Stomach (tissue), 9 donors: ENCODE measurements around the gene COG3. TPM values are rescaled to one million over a fixed set of nuclear protein-coding genes. Genes with fewer than 3 reads are reported as not detected.

Experiments used
- DNase-seq, 2 donors: peaks; one replicate each; pipeline versions ENCODE4 v3.0.0 to v3.0.0-alpha.2; 2013 to 2019
- H3K27ac ChIP-seq, 5 donors: fragments of 200-600 bp in 4 of 5; sonication (generic) in 4 of 5; one replicate each; pipeline ENCODE4 v1.5.1; 2013 to 2019; ENCODE audit warnings: mild to moderate bottlenecking in 1 of 5, moderate library complexity in 1 of 5
- H3K27me3 ChIP-seq, 3 donors: fragments of 200-600 bp; sonication (generic); one replicate each; pipeline ENCODE4 v1.5.1; 2017 to 2019; ENCODE audit warnings: mixed run types in 1 of 3
- H3K36me3 ChIP-seq, 4 donors: fragments of 200-600 bp; sonication (generic); 1 replicate in 3 of 4; 2 replicates in 1 of 4; pipeline ENCODE4 v1.5.1; 2016 to 2019
- H3K4me1 ChIP-seq, 4 donors: fragments of 200-600 bp; sonication (generic); one replicate each; pipeline ENCODE4 v1.5.1; 2016 to 2019
- H3K4me3 ChIP-seq, 4 donors: fragments of 200-600 bp; sonication (generic) in 3 of 4; one replicate each; pipeline ENCODE4 v1.5.1; 2016 to 2019; ENCODE audit warnings: mild to moderate bottlenecking in 1 of 4
- H3K9me3 ChIP-seq, 4 donors: fragments of 200-600 bp; sonication (generic); one replicate each; pipeline ENCODE4 v1.5.1; 2016 to 2019
- CTCF ChIP-seq, 7 experiments: fragments of 450-650 bp in 4 of 7; fragments of 200-600 bp in 3 of 7; sonication (generic) in 3 of 7; IDR thresholded peaks; one replicate each; pipeline ENCODE4 v1.5.1; 2016 to 2019; ENCODE audit warnings: antibody characterized with exemption in 7 of 7, control low read depth in 2 of 7, mild to moderate bottlenecking in 1 of 7
- EP300 ChIP-seq: sonication (generic); formaldehyde crosslinking; IDR thresholded peaks from one replicate; pipeline ENCODE4 v1.6.1; 2017; ENCODE audit warnings: antibody characterized with exemption
- POLR2A ChIP-seq, 4 donors: fragments of 450-650 bp; IDR thresholded peaks; one replicate each; pipeline ENCODE4 v1.6.1; 2016; ENCODE audit warnings: antibody characterized with exemption in 4 of 4, control low read depth in 2 of 4, mild to moderate bottlenecking in 1 of 4, moderate library complexity in 1 of 4
- POLR2AphosphoS5 ChIP-seq, 3 donors: sonication (generic); formaldehyde crosslinking; IDR thresholded peaks; one replicate each; pipeline ENCODE4 v1.6.1; 2016; ENCODE audit warnings: antibody characterized with exemption in 3 of 3
- WGBS, 5 donors: extraction: QIAGEN DNeasy Blood & Tissue Kit in 3 of 5; methylation state at CpG; one replicate each; pipeline versions ENCODE4 v1.1.5 to v1.1.7; 2013 to 2018; 5-methylcytosine and 5-hydroxymethylcytosine counted together
- intact Hi-C: fragments of 100-400 bp; cut with DNase I; formaldehyde crosslinking; loops from one replicate; pipeline ENCODE4 v1.15.1; 2023; ENCODE audit warnings: low total_unique reads
- polyA plus RNA-seq, 3 donors: library from polyadenylated mRNA; stranded (reverse); fragments of 200-250 nt; gene quantifications; one replicate each; pipeline ENCODE4 v1.2.3, GENCODE V29; 2013
- total RNA-seq, 5 donors: library from RNA; depleted of rRNA; stranded (reverse); fragments of >200 nt; gene quantifications; one replicate each; pipeline versions ENCODE4 v1.1.0 to v1.2.3, GENCODE V29; 2014 to 2016
- donor health status: healthy with polysubstance abuse.
- donor health status: Bipolar disorder and iron deficiency.
- donor health status: healthy.

The COG3 gene
- total and polyA plus RNA-seq, 8 donors: 10.4 to 442 (median 39.7) TPM

DNA sequence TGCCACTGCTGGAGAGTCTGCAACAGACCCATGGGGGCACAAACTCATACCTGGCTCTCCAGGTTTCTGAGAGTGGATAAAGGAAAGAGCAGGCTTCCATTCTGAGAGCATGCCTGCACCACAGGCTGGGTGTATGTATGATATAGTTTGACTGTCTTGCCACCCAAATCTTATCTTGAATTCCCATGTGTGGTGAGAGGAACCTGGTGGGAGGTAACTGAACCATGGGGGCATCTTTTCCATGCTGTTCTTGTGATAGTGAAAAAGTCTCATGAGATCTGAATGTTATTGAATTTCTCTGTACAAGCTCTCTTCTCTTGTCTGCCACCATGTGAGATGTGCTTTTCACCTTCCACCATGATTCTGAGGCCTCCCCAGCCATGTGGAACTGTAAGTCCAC, 100.6 kb downstream of the COG3 start:
- DNase-seq: no peak
- intact Hi-C loops: no loop called here
- TF ChIP-seq POLR2AphosphoS5 (IDR thresholded peaks at IDR 0.05) (no peak), CTCF (IDR thresholded peaks at IDR 0.05) (no peak), EP300 (no peak), POLR2A (IDR thresholded peaks at IDR 0.05) (no peak)

DNA sequence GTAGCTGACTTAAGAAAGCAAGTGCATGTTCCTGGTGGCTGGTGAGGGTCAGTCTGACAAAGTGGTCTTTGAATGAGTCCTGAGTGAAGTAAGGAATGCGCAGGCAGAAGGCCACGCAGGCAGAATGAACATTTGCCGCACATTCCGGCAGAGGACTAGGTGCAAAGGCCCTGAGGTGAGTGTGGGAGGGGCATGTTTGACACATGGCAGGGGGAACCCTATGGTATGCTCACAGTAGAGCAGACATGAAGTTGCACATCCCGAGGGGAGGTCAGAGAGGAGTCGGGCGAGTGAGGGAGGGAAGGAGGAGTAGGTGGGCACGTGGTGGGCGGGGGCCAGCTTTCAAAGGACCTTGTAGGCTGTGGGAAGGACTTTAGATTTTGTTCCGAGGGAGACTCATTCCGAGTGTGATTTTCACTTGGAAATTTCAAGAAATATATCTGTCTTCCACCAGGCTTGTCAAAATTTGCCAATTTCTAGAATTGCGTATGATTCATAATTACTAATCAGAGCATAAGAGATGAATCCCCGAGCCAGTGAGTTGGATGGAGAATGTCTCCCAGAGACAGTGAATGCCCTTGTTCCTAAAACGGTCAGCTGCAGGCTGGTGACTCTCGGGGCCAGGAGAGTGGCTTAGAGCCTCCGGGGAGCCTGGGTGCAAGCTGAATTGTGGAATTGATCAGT, 110.5 kb downstream of the COG3 start:
- H3K9me3 ChIP-seq: no peaks in the 10 kb centered on the region
- no peak overlapping the region for H3K4me3 ChIP-seq
- no peaks in the 10 kb centered on the region for H3K36me3 ChIP-seq
- intact Hi-C loops: no loop called here
- 86 to 92% (median 87%) methylated on average over 16 of the region's 16 CpGs for WGBS, 5 donors
- DNase-seq: no peak
- H3K27ac ChIP-seq: no peak overlapping the region
- TF ChIP-seq EP300: no peak
- TF ChIP-seq POLR2AphosphoS5 (IDR thresholded peaks at IDR 0.05): no peak
- TF ChIP-seq CTCF (IDR thresholded peaks at IDR 0.05): no peak
- TF ChIP-seq POLR2A (IDR thresholded peaks at IDR 0.05): no peak
- H3K4me1 ChIP-seq: no peaks in the 10 kb centered on the region
- H3K27me3 ChIP-seq: no peaks in the 10 kb centered on the region

More for the DNA sequence above, 100.6 kb downstream of the COG3 start:
- Histone ChIP-seq H3K4me1 (peaks cover 0 to 3% (median 0%) of the 10 kb centered on the region in 4 donors), H3K27ac (no peak overlapping the region), H3K9me3 (peaks cover 0 to 5% (median 0%) of the 10 kb centered on the region in 4 donors), H3K4me3 (no peak overlapping the region), H3K36me3 (no peaks in the 10 kb centered on the region), H3K27me3 (no peaks in the 10 kb centered on the region)

- 58 to 86% (median 83%) methylated on average over 1 of the region's 1 CpG for WGBS, 5 donors
- no peak for DNase-seq
- Histone ChIP-seq H3K4me3 (no peak overlapping the region), H3K27ac (no peak overlapping the region), H3K4me1 (no peaks in the 10 kb centered on the region), H3K27me3 (no peaks in the 10 kb centered on the region), H3K9me3 (no peaks in the 10 kb centered on the region), H3K36me3 (no peaks in the 10 kb centered on the region)
- intact Hi-C loops: no loop called here
- TF ChIP-seq EP300 (no peak), POLR2A (IDR thresholded peaks at IDR 0.05) (no peak), CTCF (IDR thresholded peaks at IDR 0.05) (no peak), POLR2AphosphoS5 (IDR thresholded peaks at IDR 0.05) (no peak)
Measured at GRCh38 chr13:45575830-45576180, 111.1 kb downstream of the COG3 start.

DNA sequence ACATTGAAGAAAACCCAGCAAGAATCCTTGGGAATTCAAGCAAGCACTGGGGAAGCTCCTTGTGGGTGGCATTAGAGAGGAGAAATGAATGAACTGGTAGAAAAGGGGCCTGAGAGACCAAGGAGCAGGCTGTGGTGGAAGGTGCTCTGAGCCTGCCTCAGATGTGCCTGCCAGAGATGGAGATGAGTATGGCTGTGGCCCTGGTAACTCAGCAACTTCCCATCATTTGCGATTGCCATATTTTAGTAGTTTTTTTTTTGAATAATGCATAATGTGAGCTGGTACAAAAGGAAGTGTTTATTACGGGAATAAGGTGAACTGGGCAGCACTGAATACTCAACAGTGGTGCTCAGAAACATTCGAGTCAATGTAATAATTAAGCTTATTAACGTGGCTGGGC, 111.7 kb downstream of the COG3 start:
- no peak for DNase-seq
- Histone ChIP-seq H3K4me1 (no peaks in the 10 kb centered on the region), H3K9me3 (no peaks in the 10 kb centered on the region), H3K27me3 (no peaks in the 10 kb centered on the region), H3K4me3 (no peak overlapping the region), H3K27ac (no peak overlapping the region), H3K36me3 (no peaks in the 10 kb centered on the region)
- WGBS, 5 donors: 82 to 88% (median 87%) methylated on average over 4 of the region's 4 CpGs
- TF ChIP-seq CTCF (IDR thresholded peaks at IDR 0.05): no peak
- TF ChIP-seq POLR2AphosphoS5 (IDR thresholded peaks at IDR 0.05): no peak
- no peak for TF ChIP-seq EP300
- no peak for TF ChIP-seq POLR2A (IDR thresholded peaks at IDR 0.05)
- intact Hi-C loops: no loop called here
